GM12878 (cell line): Measurements from ENCODE around the gene ZSCAN20. TPM values are rescaled to one million over a fixed set of nuclear protein-coding genes. Genes with fewer than 3 reads are reported as not detected.

Experiments used
- ATAC-seq: fragments of 200-7000 bp; cut with Tn5 transposase; 3 replicates; pipeline ENCODE4 v1.9.1; 2020; ENCODE audit warnings: mild to moderate bottlenecking, moderate library complexity
- BruUV-seq: library from RNA; stranded (reverse); fragments of 400-500 nt; replicated peaks from 2 replicates; lab custom pipeline; 2021; lab: Mats Ljungman, UMichigan
- CTCF ChIA-PET: fragments of 300-600 bp; sonication (Branson Sonifier 250); formaldehyde crosslinking; extraction: SDS; loops from one replicate; lab custom pipeline; 2021; ENCODE audit warnings: inconsistent platforms; lab: Yijun Ruan, JAX
- POLR2A ChIA-PET: fragments of 350-600 bp; formaldehyde crosslinking; extraction: SDS; loops from one replicate; lab custom pipeline; 2021; ENCODE audit warnings: inconsistent platforms; lab: Charles Lee
- RAD21 ChIA-PET: fragments of 300-600 bp; sonication (Branson Sonifier 250); formaldehyde crosslinking; loops from one replicate; lab custom pipeline; 2023; ENCODE audit warnings: antibody characterized with exemption; ENCODE audit not compliant: unreplicated experiment; lab: Charles Lee
- SMC1A ChIA-PET: fragments of 300-600 bp; sonication (Branson Sonifier 250); formaldehyde crosslinking; loops from one replicate; lab custom pipeline; 2023; ENCODE audit not compliant: unreplicated experiment, uncharacterized antibody; lab: Charles Lee
- DNase-seq: peaks from one replicate; pipeline ENCODE4 v3.0.0-alpha.2; 2011; ENCODE audit warnings: low read depth, low spot score
- FAIRE-seq: peaks from 3 replicates; lab custom pipeline; 2011; peaks lifted over from hg19 to GRCh38; lab: Jason Lieb, UNC
- H2AFZ ChIP-seq: 2 replicates; pipeline ENCODE4 v1.6.0; 2011; ENCODE audit warnings: low read depth, low read length, control low read depth; ENCODE audit not compliant: control insufficient read depth
- H3K27ac ChIP-seq: 2 replicates; pipeline ENCODE4 v1.5.1; 2011; ENCODE audit warnings: control low read depth; ENCODE audit not compliant: control insufficient read depth, insufficient read depth
- H3K27me3 ChIP-seq, 2 experiments: replicated peaks in 1 of 2; 2 replicates each; pipeline versions ENCODE4 v1.6.0 to v1.6.1; 2011; ENCODE audit warnings: low read length in 1 of 2; ENCODE audit not compliant: control insufficient read depth in 2 of 2, insufficient read depth in 2 of 2
- H3K36me3 ChIP-seq, 2 experiments: 2 replicates each; pipeline ENCODE4 v1.5.1; 2011; ENCODE audit warnings: low read length in 1 of 2; ENCODE audit not compliant: control insufficient read depth in 2 of 2, insufficient read depth in 2 of 2
- H3K4me1 ChIP-seq: 2 replicates; pipeline ENCODE4 v1.6.1; 2011; ENCODE audit warnings: mild to moderate bottlenecking, low read length, moderate library complexity, mixed read lengths; ENCODE audit not compliant: control insufficient read depth, insufficient read depth
- H3K4me2 ChIP-seq: 2 replicates; pipeline ENCODE4 v1.6.0; 2011; ENCODE audit warnings: control low read depth; ENCODE audit not compliant: control insufficient read depth, insufficient read depth
- H3K4me3 ChIP-seq: fragments of 200-600 bp; sonication (generic); 2 replicates; pipeline ENCODE4 v1.5.1; 2016
- H3K79me2 ChIP-seq: 2 replicates; pipeline ENCODE4 v1.6.0; 2011; ENCODE audit warnings: low read length; ENCODE audit not compliant: control insufficient read depth, insufficient read depth
- H3K9ac ChIP-seq: 2 replicates; pipeline ENCODE4 v1.8.0; 2011; ENCODE audit warnings: low read length, control low read depth, mixed read lengths; ENCODE audit not compliant: control insufficient read depth, insufficient read depth
- H3K9me3 ChIP-seq: replicated peaks from 3 replicates; pipeline ENCODE4 v1.5.1; 2011; ENCODE audit warnings: mild to moderate bottlenecking, low read length; ENCODE audit not compliant: control insufficient read depth, insufficient read depth
- H4K20me1 ChIP-seq: 2 replicates; pipeline ENCODE4 v1.6.0; 2011; ENCODE audit not compliant: control insufficient read depth, insufficient read depth
- BACH1 ChIP-seq: fragments of 450-650 bp; IDR thresholded peaks from 2 replicates; pipeline ENCODE4 v1.6.1; 2017; ENCODE audit warnings: mild to moderate bottlenecking, borderline replicate concordance
- BMI1 ChIP-seq: fragments of 450-650 bp; IDR thresholded peaks from 2 replicates; pipeline ENCODE4 v1.6.1; 2016; ENCODE audit warnings: mild to moderate bottlenecking, moderate library complexity, borderline replicate concordance
- CEBPZ ChIP-seq: fragments of 150-350 bp; IDR thresholded peaks from 2 replicates; pipeline ENCODE4 v1.6.1; 2016; ENCODE audit warnings: low read depth, low read length
- E4F1 ChIP-seq: fragments of 450-650 bp; IDR thresholded peaks from 2 replicates; pipeline ENCODE4 v1.6.1; 2018; ENCODE audit warnings: borderline replicate concordance, mild to moderate bottlenecking; ENCODE audit not compliant: partially characterized antibody
- FOXM1 ChIP-seq: IDR thresholded peaks from 2 replicates; pipeline ENCODE4 v1.6.1; 2012; ENCODE audit warnings: low read depth, mild to moderate bottlenecking, inconsistent platforms, low read length, moderate library complexity
- IRF5 ChIP-seq: fragments of 450-650 bp; IDR thresholded peaks from 2 replicates; pipeline ENCODE4 v1.6.1; 2017; ENCODE audit warnings: borderline replicate concordance
- JUNB ChIP-seq: IDR thresholded peaks from 2 replicates; pipeline ENCODE4 v1.6.1; 2016; ENCODE audit warnings: antibody characterized with exemption, mild to moderate bottlenecking
- JUND ChIP-seq: IDR thresholded peaks from 2 replicates; pipeline ENCODE4 v1.6.1; 2012; ENCODE audit warnings: low read depth, mild to moderate bottlenecking, low read length, improper control_type of control experiment, moderate library complexity
- MEF2B ChIP-seq: fragments of 450-650 bp; IDR thresholded peaks from 2 replicates; pipeline ENCODE4 v1.6.1; 2018; ENCODE audit warnings: mild to moderate bottlenecking, moderate library complexity; ENCODE audit not compliant: partially characterized antibody, poor library complexity, severe bottlenecking
- RB1 ChIP-seq: fragments of 450-650 bp; formaldehyde crosslinking; IDR thresholded peaks from 2 replicates; pipeline ENCODE4 v1.6.1; 2017; ENCODE audit warnings: mild to moderate bottlenecking, borderline replicate concordance
- SMAD1 ChIP-seq: fragments of 450-650 bp; IDR thresholded peaks from 2 replicates; pipeline ENCODE4 v1.6.1; 2018; ENCODE audit warnings: mild to moderate bottlenecking, low read depth; ENCODE audit not compliant: partially characterized antibody
- ZNF207 ChIP-seq: fragments of 450-650 bp; IDR thresholded peaks from 2 replicates; pipeline ENCODE4 v1.6.1; 2014; ENCODE audit warnings: antibody characterized with exemption, mild to moderate bottlenecking, borderline replicate concordance
- ZNF274 ChIP-seq: IDR thresholded peaks from one replicate; pipeline ENCODE4 v1.8.0; 2011; ENCODE audit not compliant: insufficient read length, insufficient read depth
- WGBS: methylation state at CpG from one replicate; pipeline ENCODE4 v1.1.6; 2016; ENCODE audit warnings: low lambda C conversion rate; ENCODE audit not compliant: insufficient replicate concordance, insufficient coverage; ENCODE audit errors: missing lambda C conversion rate; 5-methylcytosine and 5-hydroxymethylcytosine counted together
- in situ Hi-C: fragments of 300-500 bp; cut with MboI; formaldehyde crosslinking; loops from 9 replicates; pipeline ENCODE4 v1.14.3; 2018; ENCODE audit warnings: mixed read lengths
- intact Hi-C: fragments of 100-400 bp; cut with micrococcal nuclease; formaldehyde crosslinking; loops from one replicate; pipeline ENCODE4 v1.14.2; 2022; ENCODE audit not compliant: unreplicated experiment
- polyA plus RNA-seq, 11 experiments: library from polyadenylated mRNA; depleted of rRNA in 4 of 11; unstranded in 6 of 11; stranded (reverse) in 5 of 11; fragments of >200 nt; fragmentation: Nextera tagmentation in 4 of 11; fragmentation: Illumina TruSeq in 1 of 11; extraction: Ambion mirVana in 4 of 11; extraction: Trizol in 1 of 11; gene quantifications; 1 replicate in 1 of 11; 2 replicates in 10 of 11; pipeline versions ENCODE4 v1.2.1 to v1.2.3, GENCODE V29; 2011 to 2016; ENCODE audit warnings: inconsistent platforms in 2 of 11, missing spikeins in 2 of 11, low read depth in 1 of 11
- total RNA-seq, 4 experiments: library from RNA; depleted of rRNA in 3 of 4; stranded (reverse); fragments of >200 nt in 3 of 4; fragmentation: Illumina TruSeq in 1 of 4; extraction: Trizol in 1 of 4; gene quantifications; 2 replicates each; pipeline versions ENCODE4 v1.2.1 to v1.2.3, GENCODE V29; 2013 to 2021

ZSCAN20 gene
- total and polyA plus RNA-seq, 10 of the 15 experiments (the other 5 are each of a cell fraction or from before 2014, with no cell fraction given) = 0.35 to 5.1 (median 2.4) TPM

- Histone ChIP-seq H3K9me3 (no peaks in the 10 kb centered on the region; the same call in 2 of the 3 replicates), H3K79me2 (no peaks in the 10 kb centered on the region), H3K4me2 (no peak overlapping the region), H2AFZ (no peak overlapping the region), H3K9ac (no peak overlapping the region), H4K20me1 (no peaks in the 10 kb centered on the region), H3K27me3 (peaks cover 0 to 3% of the 10 kb centered on the region in 2 experiments; a peak in 1 of 4 replicates), H3K36me3 (no peaks in the 10 kb centered on the region), H3K4me3 (no peak overlapping the region), H3K4me1 (no peaks in the 10 kb centered on the region), H3K27ac (no peak overlapping the region)
- 43% methylated on average over 13 of the region's 13 CpGs for WGBS
- in situ Hi-C loops = no loop called here
- DNase-seq (no peak), FAIRE-seq (no peak), ATAC-seq (no peak)
- ChIA-PET RAD21 (no interaction called here), SMC1A (no interaction called here), CTCF (no interaction called here), POLR2A (no interaction called here)
- intact Hi-C loops = no loop called here
- TF ChIP-seq ZNF207 (no peak), BACH1 (no peak), MEF2B (no peak), FOXM1 (no peak), IRF5 (no peak), JUND (no peak), SMAD1 (no peak), RB1 (no peak), ZNF274 (no peak), JUNB (no peak), E4F1 (no peak), BMI1 (no peak), CEBPZ (no peak)
- BruUV-seq = no TSS peak
Observed at GRCh38 chr1:33532936-33533335, 60.5 kb downstream of the ZSCAN20 start.
